DND-41 (cell line): ENCODE data around the gene DCTPP1.

Experiments used
- CTCF ChIP-seq: IDR thresholded peaks from 2 replicates; pipeline ENCODE4 v1.5.1; 2012; ENCODE audit warnings: borderline replicate concordance, low read length, moderate library complexity, mild to moderate bottlenecking; ENCODE audit not compliant: poor library complexity, severe bottlenecking; ENCODE audit errors: extremely low read depth
- EZH2 ChIP-seq: IDR thresholded peaks from 3 replicates; pipeline ENCODE4 v1.6.1; 2012; ENCODE audit warnings: borderline replicate concordance, low read depth, mild to moderate bottlenecking, moderate library complexity, low read length, inconsistent platforms; ENCODE audit not compliant: severe bottlenecking

DNA sequence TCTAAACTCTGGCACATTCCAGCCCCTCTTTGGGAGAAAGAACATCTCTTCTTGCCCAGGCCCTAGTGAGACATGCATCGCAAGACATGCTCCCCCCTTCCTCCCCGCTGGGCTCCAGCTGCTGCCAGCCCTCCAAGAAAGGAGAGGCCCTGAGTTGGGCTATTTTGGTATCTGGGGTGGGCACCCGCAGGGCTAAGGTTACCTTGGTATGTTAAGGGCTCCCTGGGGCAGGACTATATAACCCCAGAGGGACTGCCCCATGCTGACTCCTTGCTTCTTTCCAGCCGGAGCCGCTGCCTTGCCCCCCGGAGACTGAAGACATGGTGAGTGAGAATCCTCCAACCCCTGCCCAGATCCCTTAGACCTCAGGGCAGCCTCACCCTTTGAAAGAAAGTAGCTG, 55.3 kb downstream of the DCTPP1 start, which contains the start of gene MYL11:
- TF ChIP-seq CTCF (no peak), EZH2 (no peak)
